CD4-positive, alpha-beta memory T cell (primary cell): ENCODE measurements around the gene RANGRF. TPM values are rescaled to one million over a fixed set of nuclear protein-coding genes. Genes with fewer than 3 reads are reported as not detected.

ENCODE experiments used
- CTCF ChIA-PET: fragments of 350-600 bp; sonication (Branson Sonifier 250); formaldehyde crosslinking; loops from one replicate; lab custom pipeline; 2021; ENCODE audit warnings: inconsistent platforms; ENCODE audit not compliant: partially characterized antibody; lab: Charles Lee
- POLR2A ChIA-PET: fragments of 350-600 bp; sonication (Branson Sonifier 250); formaldehyde crosslinking; loops from one replicate; lab custom pipeline; 2021; ENCODE audit not compliant: partially characterized antibody; lab: Charles Lee
- DNase-seq, 5 donors: peaks; one replicate each; pipeline versions ENCODE4 v3.0.0 to v3.0.0-alpha.2; 2020 to 2022; ENCODE audit warnings: mixed read lengths in 1 of 5
- H3K27ac ChIP-seq: one replicate; pipeline ENCODE4 v1.7.0; 2013; ENCODE audit warnings: low read depth, low read length
- H3K27me3 ChIP-seq: 2 replicates; pipeline ENCODE4 v1.7.0; 2013; ENCODE audit warnings: mild to moderate bottlenecking, low read length, moderate library complexity; ENCODE audit not compliant: insufficient read depth
- H3K36me3 ChIP-seq: 2 replicates; pipeline ENCODE4 v1.7.0; 2013; ENCODE audit warnings: mild to moderate bottlenecking, low read length, moderate library complexity; ENCODE audit not compliant: insufficient read depth
- H3K4me1 ChIP-seq: 2 replicates; pipeline ENCODE4 v1.7.0; 2013; ENCODE audit warnings: mild to moderate bottlenecking, low read length, moderate library complexity; ENCODE audit not compliant: insufficient read depth
- H3K4me3 ChIP-seq, 2 donors: one replicate each; pipeline ENCODE4 v1.7.0; 2013; ENCODE audit warnings: low read length in 2 of 2, mild to moderate bottlenecking in 1 of 2
- H3K9me3 ChIP-seq, 2 donors: one replicate each; pipeline ENCODE4 v1.7.0; 2013; ENCODE audit warnings: low read length in 2 of 2, control low read depth in 1 of 2; ENCODE audit not compliant: control insufficient read depth in 1 of 2
- H3K27ac Mint-ChIP-seq, 7 donors: one replicate each; pipeline ENCODE4 v1.8.0; 2020 to 2021; ENCODE audit warnings: mixed read lengths in 7 of 7, mild to moderate bottlenecking in 6 of 7, inconsistent platforms in 3 of 7, moderate library complexity in 3 of 7
- H3K27me3 Mint-ChIP-seq, 2 donors: one replicate each; pipeline ENCODE4 v1.8.0; 2020 to 2021; ENCODE audit warnings: mixed read lengths in 2 of 2
- H3K36me3 Mint-ChIP-seq, 2 donors: one replicate each; pipeline ENCODE4 v1.8.0; 2020 to 2021; ENCODE audit warnings: mixed read lengths in 2 of 2, inconsistent platforms in 1 of 2, mild to moderate bottlenecking in 1 of 2
- H3K4me1 Mint-ChIP-seq, 4 donors: one replicate each; pipeline ENCODE4 v1.8.0; 2020 to 2021; ENCODE audit warnings: mixed read lengths in 4 of 4, mild to moderate bottlenecking in 1 of 4
- H3K4me3 Mint-ChIP-seq, 8 donors: one replicate each; pipeline ENCODE4 v1.8.0; 2020 to 2021; ENCODE audit warnings: mixed read lengths in 8 of 8, mild to moderate bottlenecking in 7 of 8, moderate library complexity in 6 of 8, inconsistent platforms in 3 of 8
- H3K9me3 Mint-ChIP-seq, 8 donors: one replicate each; pipeline ENCODE4 v1.8.0; 2020 to 2021; ENCODE audit warnings: mixed read lengths in 8 of 8, mild to moderate bottlenecking in 5 of 8, inconsistent platforms in 3 of 8, moderate library complexity in 1 of 8
- intact Hi-C: fragments of 100-400 bp; cut with micrococcal nuclease; formaldehyde crosslinking; loops from one replicate; pipeline ENCODE4 v1.15.1; 2023
- polyA plus RNA-seq, 2 donors: library from polyadenylated mRNA; unstranded; fragments of 300-500 nt; fragmentation: Illumina TruSeq; gene quantifications; one replicate each; pipeline ENCODE4 v1.2.3, GENCODE V29; 2021
- total RNA-seq, 2 experiments: library from RNA; stranded (reverse); gene quantifications; one replicate each; pipeline ENCODE4 v1.2.3, GENCODE V29; 2021

The RANGRF gene
- total and polyA plus RNA-seq, 4 experiments from 2014 or later, result 39.7 to 96.2 (median 60.1) TPM

DNA sequence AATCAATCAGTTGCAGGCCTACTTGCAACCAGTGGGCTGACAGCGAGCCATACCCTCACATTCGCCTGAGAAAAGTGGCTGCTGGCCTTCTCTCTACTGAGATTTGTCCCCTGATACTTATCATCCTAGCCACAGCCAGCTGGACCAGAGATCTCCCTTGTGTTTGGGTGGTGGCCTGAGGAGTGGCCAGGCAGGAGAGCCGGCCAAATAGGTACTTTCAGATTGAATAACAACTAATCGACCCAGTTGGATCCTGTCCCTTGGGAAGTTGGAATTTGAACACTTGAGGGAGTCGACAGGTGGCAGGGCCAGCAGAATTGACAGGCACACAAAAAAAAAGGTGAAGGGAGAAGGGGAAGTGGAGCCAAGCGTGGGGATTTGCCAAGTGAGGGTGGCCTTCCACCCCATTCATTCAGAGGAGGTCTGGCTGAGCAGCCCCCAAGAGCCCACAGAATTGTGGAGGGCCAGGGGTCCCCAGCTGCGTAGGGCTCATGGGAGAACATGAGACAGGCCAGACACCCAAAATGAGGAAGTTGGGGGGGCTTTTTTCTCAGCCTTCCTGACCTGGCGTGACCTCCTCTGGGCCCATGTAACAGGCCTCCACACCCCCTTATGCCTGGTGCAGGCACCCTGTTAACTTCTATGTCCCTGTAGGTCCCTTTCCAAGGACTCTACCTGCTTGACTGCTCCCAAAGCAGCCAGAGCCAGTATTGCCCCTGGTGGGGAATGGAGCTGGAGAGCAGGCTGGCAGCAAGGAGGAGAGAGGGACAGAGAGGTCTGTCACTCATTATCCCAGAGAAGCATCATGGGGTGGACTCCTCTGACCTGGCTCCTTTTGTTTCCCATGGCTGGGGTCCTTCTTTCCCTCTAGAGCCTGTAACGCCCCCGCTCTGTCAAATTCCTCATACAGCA, 2.9 kb upstream of the RANGRF start:
- Mint-ChIP-seq H3K4me3 (peak overlapping the region in 1 of 8 donors; percentile 26), H3K4me1 (peaks cover 25 to 69% (median 43%) of the 10 kb centered on the region in 4 donors), H3K9me3 (no peaks in the 10 kb centered on the region), H3K27ac (peak overlapping the region in 1 of 7 donors; percentile 42), H3K27me3 (no peaks in the 10 kb centered on the region), H3K36me3 (peaks cover 0 to 7% of the 10 kb centered on the region in 2 donors)
- peaks cover 50% of the 10 kb centered on the region for H3K4me1 ChIP-seq
- intact Hi-C loops, result loop anchor here (5.0 kb wide), 1 partner anchor 353 kb away; the partner anchor contains the start of genes CNTROB and TRAPPC1
- no peak overlapping the region for H3K4me3 ChIP-seq
- H3K27me3 ChIP-seq, result no peaks in the 10 kb centered on the region
- H3K9me3 ChIP-seq, result no peaks in the 10 kb centered on the region
- POLR2A ChIA-PET, result interaction anchor here (1.0 to 6.9 kb wide), 3 partner anchors 10 to 39 kb away, joined by 3 to 100 read pairs (median 25); partner anchors contain the start of genes CTC1, PFAS and SLC25A35
- CTCF ChIA-PET, result interaction anchor here (0.6 to 3.5 kb wide), 3 partner anchors 10 to 197 kb away, joined by 3 to 14 read pairs (median 3); partner anchors contain the start of gene SLC25A35
- H3K27ac ChIP-seq, result no peak overlapping the region
- H3K36me3 ChIP-seq, result no peaks in the 10 kb centered on the region
- DNase-seq, result no peak

DNA sequence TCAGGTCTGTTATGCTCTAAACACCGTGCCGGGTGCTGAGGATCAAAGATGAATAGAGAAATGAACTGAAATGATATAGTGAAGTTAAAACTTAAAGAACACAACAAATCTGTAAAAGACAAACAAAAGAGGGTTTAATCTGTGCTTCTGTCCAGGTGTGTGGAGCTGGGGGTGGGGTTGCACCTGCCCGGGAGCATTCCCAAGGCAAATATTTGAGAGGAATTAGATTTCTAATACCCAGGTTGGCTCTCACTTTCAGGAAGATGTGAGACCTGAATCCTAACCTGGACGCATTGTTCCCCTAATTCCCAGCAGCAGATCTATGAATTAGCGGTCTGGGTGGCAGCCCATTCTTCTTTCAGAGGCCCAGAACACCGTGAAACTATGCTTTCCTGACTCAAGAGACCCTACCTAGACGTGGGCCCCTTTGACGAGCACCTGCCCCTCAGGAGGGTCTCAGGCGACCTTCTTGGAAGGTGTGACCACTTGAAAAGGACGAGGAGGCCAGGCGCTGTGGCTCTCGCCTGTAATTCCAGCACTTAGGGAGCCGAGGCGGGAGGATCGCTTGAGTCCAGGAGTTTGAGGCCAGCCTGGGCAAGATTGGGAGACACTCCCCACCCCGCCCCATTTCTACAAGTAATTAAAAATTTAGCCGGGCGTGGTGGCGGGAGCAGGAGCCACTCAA, 677 bp upstream of the RANGRF start:
- H3K27me3 ChIP-seq, result no peaks in the 10 kb centered on the region
- POLR2A ChIA-PET, result interaction anchor here (0.9 to 6.9 kb wide), 14 partner anchors 12 to 601 kb away, joined by 3 to 100 read pairs (median 6); partner anchors contain the start of genes ALOX12B, AURKB, BORCS6 and CTC1
- H3K4me3 Mint-ChIP-seq, result peak overlapping the region; percentile 93 to 98 (median 97)
- H3K9me3 Mint-ChIP-seq, result no peaks in the 10 kb centered on the region
- H3K4me1 Mint-ChIP-seq, result peaks cover 25 to 70% (median 46%) of the 10 kb centered on the region in 4 donors
- H3K36me3 ChIP-seq, result no peaks in the 10 kb centered on the region
- H3K27ac Mint-ChIP-seq, result peak overlapping the region; percentile 94 to 98 (median 97)
- H3K27me3 Mint-ChIP-seq, result no peaks in the 10 kb centered on the region
- H3K36me3 Mint-ChIP-seq, result peaks cover 0 to 7% of the 10 kb centered on the region in 2 donors
- intact Hi-C loops, result loop anchor here (1.0 to 5.0 kb wide), 4 partner anchors 9 to 355 kb away; partner anchors contain the start of genes CNTROB, PFAS and TRAPPC1
- H3K9me3 ChIP-seq, result no peaks in the 10 kb centered on the region
- CTCF ChIA-PET, result interaction anchor here (0.6 to 3.5 kb wide), 5 partner anchors 13 to 178 kb away, joined by 3 to 14 read pairs (median 3); partner anchors contain the start of gene CTC1
- H3K4me3 ChIP-seq, result peak overlapping the region; percentile 88 to 98
- H3K27ac ChIP-seq, result peak overlapping the region; percentile 83
- DNase-seq, result no peak
- peaks cover 52% of the 10 kb centered on the region for H3K4me1 ChIP-seq

DNA sequence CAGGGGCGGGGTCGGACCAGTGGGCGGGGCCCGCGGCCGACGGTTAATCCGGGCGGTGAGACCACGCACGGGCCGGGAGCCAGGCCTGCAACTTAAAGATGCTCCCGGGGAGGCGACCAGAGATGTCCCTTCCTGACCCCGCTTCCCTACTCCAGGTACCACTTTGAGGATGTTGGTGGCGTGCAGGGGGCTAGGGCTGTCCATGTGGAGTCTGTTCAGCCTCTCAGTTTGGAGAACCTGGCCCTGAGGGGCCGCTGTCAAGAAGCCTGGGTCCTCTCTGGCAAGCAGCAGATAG, 580 bp downstream of the RANGRF start:
- Histone ChIP-seq H3K4me3 (peak overlapping the region; percentile 88 to 98), H3K27ac (peak overlapping the region; percentile 83), H3K9me3 (no peaks in the 10 kb centered on the region), H3K27me3 (no peaks in the 10 kb centered on the region), H3K36me3 (no peaks in the 10 kb centered on the region), H3K4me1 (peaks cover 44% of the 10 kb centered on the region)
- H3K9me3 Mint-ChIP-seq, result no peaks in the 10 kb centered on the region
- POLR2A ChIA-PET, result interaction anchor here (0.6 to 6.9 kb wide), 17 partner anchors 11 to 602 kb away, joined by 3 to 100 read pairs (median 5); partner anchors contain the start of genes ALOX12B, AURKB, BORCS6 and CTC1
- no peaks in the 10 kb centered on the region for H3K27me3 Mint-ChIP-seq
- intact Hi-C loops, result loop anchor here (5.0 kb wide), 1 partner anchor 357 kb away; the partner anchor contains the start of genes CNTROB and TRAPPC1
- H3K4me3 Mint-ChIP-seq, result peak overlapping the region; percentile 93 to 98 (median 97)
- CTCF ChIA-PET, result interaction anchor here (0.6 to 3.5 kb wide), 5 partner anchors 11 to 229 kb away, joined by 3 to 14 read pairs (median 4); partner anchors contain the start of gene CTC1
- H3K36me3 Mint-ChIP-seq, result peaks cover 0 to 7% of the 10 kb centered on the region in 2 donors
- H3K27ac Mint-ChIP-seq, result peak overlapping the region; percentile 83 to 98 (median 95)
- peaks cover 20 to 64% (median 42%) of the 10 kb centered on the region in 4 donors for H3K4me1 Mint-ChIP-seq
- DNase-seq, result no peak

DNA sequence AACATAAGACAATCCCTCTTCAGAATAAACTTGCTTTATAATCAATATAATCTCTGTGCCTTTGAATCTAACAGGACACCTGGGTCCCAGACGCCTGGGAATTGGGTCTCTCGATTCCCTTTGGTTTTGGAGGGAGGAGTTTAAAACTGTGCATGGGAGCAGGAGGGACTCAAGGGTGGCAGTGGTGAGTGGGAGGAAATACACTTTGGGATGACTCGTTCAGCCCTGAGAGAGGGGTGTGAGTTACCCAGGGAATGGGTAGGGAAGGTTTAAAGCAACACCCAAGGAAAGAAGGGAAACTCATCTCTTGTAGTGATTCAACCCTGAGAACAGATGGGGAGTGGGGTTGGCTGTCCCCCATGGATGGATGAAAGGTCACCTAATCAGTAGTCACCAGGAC, 1.6 kb downstream of the RANGRF start:
- DNase-seq, result no peak
- no peaks in the 10 kb centered on the region for H3K27me3 ChIP-seq
- Mint-ChIP-seq H3K27me3 (no peaks in the 10 kb centered on the region), H3K36me3 (peaks cover 0 to 7% of the 10 kb centered on the region in 2 donors), H3K4me3 (peak overlapping the region; percentile 17 to 98 (median 97)), H3K4me1 (peaks cover 21 to 64% (median 43%) of the 10 kb centered on the region in 4 donors), H3K27ac (peak overlapping the region in 5 of 7 donors; percentile 9 to 75 (median 57)), H3K9me3 (no peaks in the 10 kb centered on the region)
- intact Hi-C loops, result no loop called here
- no peak overlapping the region for H3K4me3 ChIP-seq
- ChIA-PET POLR2A (interaction anchor here (1.0 to 6.9 kb wide), 2 partner anchors 44 to 68 kb away, joined by 3 to 100 read pairs; partner anchors contain the start of genes CTC1 and PFAS), CTCF (no interaction called here)
- H3K4me1 ChIP-seq, result peaks cover 40% of the 10 kb centered on the region
- H3K27ac ChIP-seq, result no peak overlapping the region
- no peaks in the 10 kb centered on the region for H3K9me3 ChIP-seq
- H3K36me3 ChIP-seq, result no peaks in the 10 kb centered on the region

DNA sequence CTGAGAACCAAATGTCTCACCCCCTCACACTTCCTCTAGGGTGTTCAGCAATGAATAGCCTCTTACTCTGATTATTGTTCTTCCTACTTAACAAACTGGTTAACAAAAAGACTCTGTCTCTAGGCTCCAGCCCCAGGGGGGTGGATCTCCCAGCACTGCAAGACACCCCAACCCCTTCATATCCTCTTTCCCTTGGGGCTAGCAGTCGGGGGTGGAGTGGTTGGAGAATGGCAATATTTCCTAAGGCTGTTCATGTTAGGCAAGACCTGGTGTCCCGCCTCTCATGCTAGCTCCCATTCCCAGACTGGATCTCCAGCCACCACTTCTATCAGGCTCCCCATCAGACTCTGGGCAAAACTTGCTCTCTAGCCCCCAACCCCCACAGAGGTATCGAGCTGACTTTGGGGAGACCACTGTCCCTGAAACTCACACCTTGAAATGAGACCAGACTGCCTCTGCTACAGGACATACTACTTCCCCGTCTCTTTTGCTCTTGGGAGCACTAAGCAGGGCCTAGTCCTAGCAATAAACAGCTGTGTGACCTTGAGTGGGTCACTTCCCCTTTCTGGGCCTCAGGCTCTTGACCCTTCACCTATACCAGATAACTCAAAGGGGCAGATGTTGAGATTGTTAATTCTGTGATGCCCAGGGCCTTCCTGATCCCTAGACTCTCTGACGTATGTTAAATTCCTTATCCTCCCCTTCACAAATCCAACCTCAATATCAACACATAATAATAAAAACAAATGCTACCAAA, 4.3 kb downstream of the RANGRF start:
- ChIA-PET POLR2A (interaction anchor here (0.8 to 1.3 kb wide), 3 partner anchors 43 to 70 kb away, joined by 3 to 5 read pairs (median 3); partner anchors contain the start of genes CTC1 and PFAS), CTCF (interaction anchor here (0.6 to 8.9 kb wide), 3 partner anchors 8 to 65 kb away, joined by 3 to 116 read pairs (median 4); partner anchors contain the start of genes CTC1 and PFAS)
- Histone ChIP-seq H3K27ac (no peak overlapping the region), H3K4me1 (peaks cover 39% of the 10 kb centered on the region), H3K9me3 (no peaks in the 10 kb centered on the region), H3K36me3 (no peaks in the 10 kb centered on the region), H3K4me3 (no peak overlapping the region), H3K27me3 (no peaks in the 10 kb centered on the region)
- Mint-ChIP-seq H3K4me3 (peak overlapping the region in 5 of 8 donors; percentile 15 to 64 (median 29)), H3K9me3 (no peaks in the 10 kb centered on the region), H3K27ac (peak overlapping the region in 6 of 7 donors; percentile 25 to 85 (median 65)), H3K27me3 (no peaks in the 10 kb centered on the region), H3K36me3 (peaks cover 0 to 7% of the 10 kb centered on the region in 2 donors), H3K4me1 (peaks cover 22 to 70% (median 41%) of the 10 kb centered on the region in 4 donors)
- no peak for DNase-seq
- intact Hi-C loops, result no loop called here

DNA sequence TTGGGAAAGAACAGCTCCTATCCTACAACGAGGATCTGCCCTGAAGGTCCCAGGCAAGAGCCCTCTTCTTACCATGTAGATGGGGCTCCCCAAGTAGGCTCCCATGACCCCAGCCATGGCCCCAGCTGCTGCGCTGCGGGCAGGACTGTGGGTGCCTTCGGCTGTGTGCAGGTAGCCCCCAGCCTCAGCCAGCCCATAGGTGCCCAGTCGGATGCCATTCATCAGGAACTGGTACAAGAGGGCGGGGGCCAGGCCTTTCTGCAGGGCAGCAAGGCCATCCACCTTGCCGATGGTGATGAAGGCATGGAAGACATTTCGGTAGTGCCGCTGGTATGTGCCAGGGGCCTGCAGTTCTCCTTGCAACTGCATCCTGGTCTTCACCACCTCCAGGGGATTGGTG, 5.9 kb downstream of the RANGRF start:
- H3K9me3 ChIP-seq, result no peaks in the 10 kb centered on the region
- DNase-seq, result no peak
- Mint-ChIP-seq H3K27ac (peak overlapping the region; percentile 92 to 98 (median 96)), H3K27me3 (no peaks in the 10 kb centered on the region), H3K4me1 (peaks cover 20 to 55% (median 33%) of the 10 kb centered on the region in 4 donors), H3K9me3 (no peaks in the 10 kb centered on the region), H3K36me3 (peaks cover 0 to 3% of the 10 kb centered on the region in 2 donors), H3K4me3 (peak overlapping the region; percentile 91 to 97 (median 94))
- POLR2A ChIA-PET, result interaction anchor here (1.1 to 3.3 kb wide), 14 partner anchors 46 to 215 kb away, joined by 3 to 107 read pairs (median 10); partner anchors contain the start of genes BORCS6, CTC1, PER1 and PFAS
- no peaks in the 10 kb centered on the region for H3K27me3 ChIP-seq
- intact Hi-C loops, result no loop called here
- CTCF ChIA-PET, result interaction anchor here (1.4 to 8.9 kb wide), 10 partner anchors 8 to 234 kb away, joined by 3 to 116 read pairs (median 10); partner anchors contain the start of genes ALOXE3, CTC1 and PFAS
- H3K4me1 ChIP-seq, result peaks cover 31% of the 10 kb centered on the region
- no peaks in the 10 kb centered on the region for H3K36me3 ChIP-seq
- peak overlapping the region; percentile 73 for H3K27ac ChIP-seq
- H3K4me3 ChIP-seq, result no peak overlapping the region
